Peyer's patch (tissue), 4 donors: Measurements from ENCODE around the gene RFX1.

ENCODE experiments used
- CTCF ChIP-seq, 6 experiments: fragments of 450-650 bp in 4 of 6; fragments of 200-600 bp in 2 of 6; sonication (generic) in 1 of 6; IDR thresholded peaks; one replicate each; pipeline ENCODE4 v1.5.1; 2017 to 2019; ENCODE audit warnings: antibody characterized with exemption in 6 of 6, mild to moderate bottlenecking in 3 of 6, moderate library complexity in 1 of 6
- POLR2A ChIP-seq, 2 donors: fragments of 450-650 bp; IDR thresholded peaks; one replicate each; pipeline ENCODE4 v1.5.1; 2017; ENCODE audit warnings: antibody characterized with exemption in 2 of 2, mild to moderate bottlenecking in 2 of 2, moderate library complexity in 2 of 2

GRCh38 chr19:14006766-14007562 lies 844 bp upstream of the RFX1 start:
- TF ChIP-seq POLR2A (IDR thresholded peaks at IDR 0.05) (peak; percentile 29 to 43), CTCF (IDR thresholded peaks at IDR 0.05) (peak in 1 of 6 experiments; percentile 2)
